ENCODE results near the gene RAB37.

RAB37 gene

DNA sequence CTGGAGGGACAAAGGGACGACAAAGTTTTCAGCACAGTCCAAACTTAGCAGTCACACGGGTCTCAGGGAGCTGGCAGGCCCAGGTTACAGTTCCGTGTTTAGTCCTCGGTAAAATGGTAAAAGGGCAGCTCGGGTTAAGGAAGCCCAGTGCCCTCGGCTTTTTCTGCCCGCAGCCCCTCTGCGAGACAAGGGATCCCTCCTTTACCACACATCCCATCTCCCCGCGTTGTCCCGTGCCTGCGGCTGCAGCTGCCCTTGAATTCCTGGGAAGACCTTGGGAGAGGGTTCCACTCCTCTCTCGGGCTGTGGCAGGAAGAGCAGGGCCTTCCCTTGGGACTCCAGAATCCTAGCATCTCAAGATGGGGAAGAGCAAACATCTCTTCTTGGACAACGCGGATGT, 7.2 kb upstream of the RAB37 start:
- no peak overlapping the region for H3K27ac ChIP-seq (ENCODE audit: low read depth, low read length, poor library complexity, severe bottlenecking)
- H3K4me2 ChIP-seq (ENCODE audit: low read length) = no peak overlapping the region
- no peaks in the 10 kb centered on the region for H3K4me1 ChIP-seq (ENCODE audit: insufficient read depth, low read length, severe bottlenecking)
- no peaks in the 10 kb centered on the region for H4K20me1 ChIP-seq (ENCODE audit: insufficient read depth, low read length)
- no peaks in the 10 kb centered on the region; the same call in 1 of the 2 replicates for H3K27me3 ChIP-seq (ENCODE audit: insufficient read depth, low read length)
- H3K9me3 ChIP-seq (ENCODE audit: low read length) = no peaks in the 10 kb centered on the region
- H3K4me3 ChIP-seq (ENCODE audit: low read depth, low read length, poor library complexity, severe bottlenecking) = no peak overlapping the region
- no peak overlapping the region for H2AFZ ChIP-seq (ENCODE audit: low read length)
- no peak overlapping the region for H3K9ac ChIP-seq (ENCODE audit: low read length)
- no peaks in the 10 kb centered on the region for H3K36me3 ChIP-seq (ENCODE audit: insufficient read depth, low read length)
- no peaks in the 10 kb centered on the region for H3K79me2 ChIP-seq (ENCODE audit: insufficient read depth, low read length)
- TF ChIP-seq EZH2 (IDR thresholded peaks at IDR 0.05; ENCODE audit: borderline replicate concordance, low read length) = no peak
- TF ChIP-seq CTCF (IDR thresholded peaks at IDR 0.05; ENCODE audit: low read length) = no peak
- no peaks in the 10 kb centered on the region for H3K9me2 ChIP-seq (ENCODE audit: low read depth, low read length)
- peaks cover 5% of the 10 kb centered on the region; the same call in 1 of the 2 replicates for H3F3A ChIP-seq (ENCODE audit: insufficient read depth, low read length)

GRCh38 chr17:74730491-74731346, 6.3 kb upstream of the RAB37 start:
- Histone ChIP-seq H3K4me2 (ENCODE audit: low read length) (no peak overlapping the region), H4K20me1 (ENCODE audit: insufficient read depth, low read length) (no peaks in the 10 kb centered on the region), H3K9ac (ENCODE audit: low read length) (no peak overlapping the region), H3K4me3 (ENCODE audit: low read depth, low read length, poor library complexity, severe bottlenecking) (no peak overlapping the region), H3F3A (ENCODE audit: insufficient read depth, low read length) (peaks cover 5% of the 10 kb centered on the region; the same call in 1 of the 2 replicates), H2AFZ (ENCODE audit: low read length) (no peak overlapping the region), H3K9me3 (ENCODE audit: low read length) (no peaks in the 10 kb centered on the region), H3K4me1 (ENCODE audit: insufficient read depth, low read length, severe bottlenecking) (no peaks in the 10 kb centered on the region), H3K27ac (ENCODE audit: low read depth, low read length, poor library complexity, severe bottlenecking) (no peak overlapping the region), H3K27me3 (ENCODE audit: insufficient read depth, low read length) (no peaks in the 10 kb centered on the region; the same call in 1 of the 2 replicates), H3K36me3 (ENCODE audit: insufficient read depth, low read length) (no peaks in the 10 kb centered on the region), H3K9me2 (ENCODE audit: low read depth, low read length) (no peaks in the 10 kb centered on the region), H3K79me2 (ENCODE audit: insufficient read depth, low read length) (no peaks in the 10 kb centered on the region)
- TF ChIP-seq CTCF (IDR thresholded peaks at IDR 0.05; ENCODE audit: low read length) (no peak), EZH2 (IDR thresholded peaks at IDR 0.05; ENCODE audit: borderline replicate concordance, low read length) (no peak)

- peaks cover 5% of the 10 kb centered on the region; the same call in 1 of the 2 replicates for H3F3A ChIP-seq (ENCODE audit: insufficient read depth, low read length)
- H3K27ac ChIP-seq (ENCODE audit: low read depth, low read length, poor library complexity, severe bottlenecking) = no peak overlapping the region
- no peaks in the 10 kb centered on the region for H3K36me3 ChIP-seq (ENCODE audit: insufficient read depth, low read length)
- H3K4me2 ChIP-seq (ENCODE audit: low read length) = no peak overlapping the region
- no peaks in the 10 kb centered on the region; the same call in 1 of the 2 replicates for H3K27me3 ChIP-seq (ENCODE audit: insufficient read depth, low read length)
- TF ChIP-seq CTCF (IDR thresholded peaks at IDR 0.05; ENCODE audit: low read length) (no peak), EZH2 (IDR thresholded peaks at IDR 0.05; ENCODE audit: borderline replicate concordance, low read length) (no peak)
- no peaks in the 10 kb centered on the region for H3K79me2 ChIP-seq (ENCODE audit: insufficient read depth, low read length)
- H3K4me3 ChIP-seq (ENCODE audit: low read depth, low read length, poor library complexity, severe bottlenecking) = no peak overlapping the region
- H3K4me1 ChIP-seq (ENCODE audit: insufficient read depth, low read length, severe bottlenecking) = peaks cover under 1% of the 10 kb centered on the region
- H3K9me3 ChIP-seq (ENCODE audit: low read length) = no peaks in the 10 kb centered on the region
- H4K20me1 ChIP-seq (ENCODE audit: insufficient read depth, low read length) = no peaks in the 10 kb centered on the region
- H3K9ac ChIP-seq (ENCODE audit: low read length) = no peak overlapping the region
- no peak overlapping the region for H2AFZ ChIP-seq (ENCODE audit: low read length)
- H3K9me2 ChIP-seq (ENCODE audit: low read depth, low read length) = no peaks in the 10 kb centered on the region
Measured at GRCh38 chr17:74731347-74731605, 5.8 kb upstream of the RAB37 start.
